ENCODE data around the gene RNF222. TPM values are rescaled to one million over a fixed set of nuclear protein-coding genes. Genes with fewer than 3 reads are reported as not detected.
A peak's percentile ranks its signal among the peaks of the same experiment; 100 is the strongest.

The RNF222 gene
- total and polyA plus RNA-seq, 2 of the 4 experiments (the other 2 are of a cell fraction): not detected

- intact Hi-C loops (cut with micrococcal nuclease) (no loop called here), in situ Hi-C loops (cut with MboI; ENCODE audit: low sequenced_read_pairs) (no loop called here), dilution Hi-C loops (cut with HindIII; ENCODE audit: low sequenced_read_pairs, unreplicated experiment) (no loop called here)
- H4K8ac ChIP-seq (ENCODE audit: low read depth in 2 of 2, low read length in 2 of 2): no peak overlapping the region
- no peak overlapping the region for H3K23ac ChIP-seq (ENCODE audit: low read depth, low read length)
- no peak overlapping the region for H3K18ac ChIP-seq (ENCODE audit: low read depth, low read length)
- ChIA-PET CTCF (interaction anchor here (1.5 kb wide), 1 partner anchor 17 kb away, joined by 3 read pairs; the partner anchor contains the start of gene KRABD2), POLR2A (ENCODE audit: unreplicated experiment) (no interaction called here)
- no peak overlapping the region for H4K5ac ChIP-seq (ENCODE audit: low read depth, low read length)
- no peak overlapping the region for H3K14ac ChIP-seq (replicated peaks; ENCODE audit: low read depth, low read length)
- peaks cover 2% of the 10 kb centered on the region; the same call in 1 of the 2 replicates for H3K36me3 ChIP-seq (ENCODE audit: control insufficient read depth, insufficient read depth, low read length)
- no peak overlapping the region for H2BK20ac ChIP-seq (ENCODE audit: low read depth, low read length)
- no CpG with 5 or more reads among the region's 5 CpGs for WGBS, 2 experiments (ENCODE audit: extremely low coverage in 2 of 2, insufficient read length in 1 of 2)
- H2AFZ ChIP-seq (replicated peaks; ENCODE audit: low read length, poor library complexity): peak overlapping the region; percentile 11
- H3K9me3 ChIP-seq (ENCODE audit: control insufficient read depth, insufficient read depth, low read length): no peaks in the 10 kb centered on the region
- no peak overlapping the region for H3K9ac ChIP-seq (ENCODE audit: low read depth, low read length)
- TF ChIP-seq ELK1 (IDR thresholded peaks at IDR 0.05; ENCODE audit: borderline replicate concordance, low read depth, low read length): no peak
- peak; percentile 55; the same call in 1 of the 2 replicates for TF ChIP-seq MAZ (IDR thresholded peaks at IDR 0.05; ENCODE audit: borderline replicate concordance, low read depth, low read length)
- TF ChIP-seq RCOR1 (IDR thresholded peaks at IDR 0.05; ENCODE audit: insufficient replicate concordance, low read length): peak; percentile 9
- peak; percentile 79 for TF ChIP-seq FOS (IDR thresholded peaks at IDR 0.05; ENCODE audit: low read depth, low read length)
- TF ChIP-seq BHLHE40 (IDR thresholded peaks at IDR 0.05; ENCODE audit: low read depth, low read length): peak; percentile 18; the same call in 1 of the 2 replicates
- H3K4ac ChIP-seq (ENCODE audit: low read depth, low read length): no peak overlapping the region
- peaks cover 0 to 15% of the 10 kb centered on the region in 2 experiments; a peak in 3 of 4 replicates for H3K79me1 ChIP-seq (ENCODE audit: low read depth in 1 of 2, low read length in 2 of 2)
- peak; percentile 96 for DNase-seq
- H3K9me1 ChIP-seq (ENCODE audit: insufficient read depth, low read length): peaks cover 9% of the 10 kb centered on the region; the same call in 1 of the 2 replicates
- no peak overlapping the region; the same call in 1 of the 2 replicates for H2AK5ac ChIP-seq (ENCODE audit: low read depth, low read length)
- no peak overlapping the region for H3K4me2 ChIP-seq (ENCODE audit: low read depth, low read length)
- H4K20me1 ChIP-seq (ENCODE audit: insufficient read depth, low read length): no peaks in the 10 kb centered on the region
- ATAC-seq (ENCODE audit: low read depth): peak; percentile 87
- no peak overlapping the region for H3K27ac ChIP-seq (ENCODE audit: insufficient read depth, low read length)
- H4K91ac ChIP-seq (ENCODE audit: insufficient read depth, low read depth, low read length): no peak overlapping the region
- peak overlapping the region; percentile 22 for H2AK9ac ChIP-seq (replicated peaks; ENCODE audit: low read depth, low read length, poor library complexity)
- no peak overlapping the region for H2BK5ac ChIP-seq (ENCODE audit: low read depth, low read length, poor library complexity, severe bottlenecking)
- no peaks in the 10 kb centered on the region for H3K27me3 ChIP-seq (ENCODE audit: control insufficient read depth, insufficient read depth, low read length)
- H3K4me1 ChIP-seq (ENCODE audit: control insufficient read depth, insufficient read depth, low read length): peaks cover 7% of the 10 kb centered on the region
- no peak overlapping the region for H3K4me3 ChIP-seq (ENCODE audit: insufficient read depth, low read depth, low read length)
- no TSS peak for BruUV-seq (replicated peaks)
- no peak overlapping the region for H3K56ac ChIP-seq (ENCODE audit: extremely low read depth, insufficient read depth, low read length)
- H2BK15ac ChIP-seq (ENCODE audit: low read depth, low read length): no peak overlapping the region
- H2BK120ac ChIP-seq (ENCODE audit: low read depth, low read length): no peak overlapping the region
Measured at GRCh38 chr17:8359769-8360168, 37.9 kb downstream of the RNF222 start.

All from IMR-90 (cell line).